ENCODE measurements around the gene DAND5.
A peak's percentile ranks its signal among the peaks of the same experiment; 100 is the strongest.
"Not testable (repeated sequence)": the region's sequence is repeated elsewhere in the genome, so short reads cannot be mapped to it uniquely, and the experiment has no call there.

The DAND5 gene

GRCh38 chr19:12946731-12947496 is 22.5 kb upstream of the DAND5 start:
- H3K4me3 ChIP-seq, result peak overlapping the region; percentile 99
- no peak for DNase-seq (ENCODE audit: low spot score)
- TF ChIP-seq CTCF (IDR thresholded peaks at IDR 0.05), result no peak
- H3K27ac ChIP-seq, result peak overlapping the region; percentile 95 to 99

- Histone ChIP-seq H3K27ac (no peak overlapping the region), H3K4me3 (no peak overlapping the region)
- DNase-seq (ENCODE audit: low spot score), result no peak
- no peak for TF ChIP-seq CTCF (IDR thresholded peaks at IDR 0.05)
These were observed 21.4 kb upstream of the DAND5 start for GRCh38 chr19:12947702-12948611.

GRCh38 chr19:12948612-12949362 is 20.6 kb upstream of the DAND5 start:
- DNase-seq (ENCODE audit: low spot score), result no peak
- H3K4me3 ChIP-seq, result no peak overlapping the region
- no peak for TF ChIP-seq CTCF (IDR thresholded peaks at IDR 0.05)
- no peak overlapping the region for H3K27ac ChIP-seq

- Histone ChIP-seq H3K27ac (no peak overlapping the region), H3K4me3 (no peak overlapping the region)
- no peak for TF ChIP-seq CTCF (IDR thresholded peaks at IDR 0.05)
- DNase-seq (ENCODE audit: low spot score), result no peak
These were observed 19.8 kb upstream of the DAND5 start for GRCh38 chr19:12949363-12950283.

- H3K27ac ChIP-seq, result peak overlapping the region; percentile 79 to 81
- not testable (repeated sequence) for DNase-seq (ENCODE audit: low spot score)
These were observed 17.3 kb upstream of the DAND5 start for GRCh38 chr19:12952050-12952449.

GRCh38 chr19:12952488-12953137 is 16.8 kb upstream of the DAND5 start:
- peak overlapping the region; percentile 79 to 81 for H3K27ac ChIP-seq
- DNase-seq (ENCODE audit: low spot score), result no peak
- no peak overlapping the region for H3K4me3 ChIP-seq
- TF ChIP-seq CTCF (IDR thresholded peaks at IDR 0.05), result no peak

More at GRCh38 chr19:12952050-12952449, 17.3 kb upstream of the DAND5 start:
- H3K4me3 ChIP-seq, result not testable (repeated sequence)
